Neural progenitor cell (in vitro differentiated cells): ENCODE measurements around the gene SMIM35. TPM values are rescaled to one million over a fixed set of nuclear protein-coding genes. Genes with fewer than 3 reads are reported as not detected.

ENCODE experiments used
- DNase-seq: peaks from one replicate; pipeline ENCODE4 v3.0.0-alpha.2; 2016; ENCODE audit warnings: low spot score
- H2AFZ ChIP-seq: fragments of 200-600 bp; sonication (generic); replicated peaks from 2 replicates; pipeline ENCODE4 v1.6.1; 2016; ENCODE audit warnings: antibody characterized with exemption
- H3F3A ChIP-seq: fragments of 200-600 bp; sonication (generic); 2 replicates; pipeline ENCODE4 v1.6.1; 2016; ENCODE audit warnings: antibody characterized with exemption, low read depth
- H3K27ac ChIP-seq: fragments of 200-600 bp; sonication (generic); 2 replicates; pipeline ENCODE4 v1.5.1; 2016; ENCODE audit warnings: mild to moderate bottlenecking
- H3K27me3 ChIP-seq: fragments of 200-600 bp; sonication (generic); 2 replicates; pipeline ENCODE4 v1.6.1; 2016; ENCODE audit warnings: mild to moderate bottlenecking, moderate library complexity
- H3K36me3 ChIP-seq: fragments of 200-600 bp; sonication (generic); 2 replicates; pipeline ENCODE4 v1.5.1; 2016
- H3K4me1 ChIP-seq: fragments of 200-600 bp; sonication (generic); 2 replicates; pipeline ENCODE4 v1.6.1; 2016; ENCODE audit warnings: mixed run types
- H3K4me2 ChIP-seq: fragments of 200-600 bp; sonication (generic); 2 replicates; pipeline ENCODE4 v1.6.1; 2016
- H3K4me3 ChIP-seq: fragments of 200-600 bp; sonication (generic); 2 replicates; pipeline ENCODE4 v1.5.1; 2016
- H3K79me2 ChIP-seq: fragments of 200-600 bp; sonication (generic); 2 replicates; pipeline ENCODE4 v1.6.1; 2016; ENCODE audit warnings: low read depth
- H3K9ac ChIP-seq: fragments of 200-600 bp; sonication (generic); 2 replicates; pipeline ENCODE4 v1.6.1; 2016
- H3K9me3 ChIP-seq: fragments of 200-600 bp; sonication (generic); 2 replicates; pipeline ENCODE4 v1.5.1; 2016; ENCODE audit warnings: low read depth
- H4K20me1 ChIP-seq: fragments of 200-600 bp; sonication (generic); 2 replicates; pipeline ENCODE4 v1.6.1; 2016; ENCODE audit warnings: low read depth
- H3K27ac Mint-ChIP-seq: 3 replicates; pipeline ENCODE4 v1.8.0; 2021; ENCODE audit warnings: mixed read lengths
- H3K27me3 Mint-ChIP-seq: 2 replicates; pipeline ENCODE4 v1.8.0; 2022; ENCODE audit warnings: low read depth, mild to moderate bottlenecking, inconsistent platforms, moderate library complexity, mixed read lengths; ENCODE audit not compliant: insufficient read depth
- H3K36me3 Mint-ChIP-seq: 3 replicates; pipeline ENCODE4 v1.8.0; 2021; ENCODE audit warnings: mixed read lengths
- H3K4me1 Mint-ChIP-seq: 3 replicates; pipeline ENCODE4 v1.8.0; 2021; ENCODE audit warnings: mixed read lengths
- H3K4me3 Mint-ChIP-seq: 3 replicates; pipeline ENCODE4 v1.8.0; 2021; ENCODE audit warnings: mild to moderate bottlenecking, moderate library complexity, mixed read lengths
- H3K9me3 Mint-ChIP-seq: 3 replicates; pipeline ENCODE4 v1.8.0; 2020; ENCODE audit warnings: mixed read lengths
- EZH2 ChIP-seq: fragments of 200-600 bp; sonication (generic); IDR thresholded peaks from 2 replicates; pipeline ENCODE4 v1.6.1; 2017; ENCODE audit warnings: antibody characterized with exemption, mild to moderate bottlenecking, moderate library complexity
- EZH2phosphoT487 ChIP-seq: fragments of 200-600 bp; sonication (generic); IDR thresholded peaks from 2 replicates; pipeline ENCODE4 v1.6.1; 2017; ENCODE audit warnings: antibody characterized with exemption
- total RNA-seq: library from RNA; depleted of rRNA; stranded (reverse); fragments of >200 nt; gene quantifications from 2 replicates; pipeline ENCODE4 v1.2.3, GENCODE V29; 2015; ENCODE audit warnings: low replicate concordance
- TF ChIP-seq, protein P1 (sequence below): fragments of 200-600 bp; sonication (generic); IDR thresholded peaks from 2 replicates; pipeline ENCODE4 v1.5.1; 2017; ENCODE audit warnings: antibody characterized with exemption, mild to moderate bottlenecking

Gene SMIM35
- total RNA-seq, 1 donor from 2014 or later, result not detected

GRCh38 chr11:118000850-118001228 lies 85.9 kb downstream of the SMIM35 start:
- TF ChIP-seq, protein P1, sequence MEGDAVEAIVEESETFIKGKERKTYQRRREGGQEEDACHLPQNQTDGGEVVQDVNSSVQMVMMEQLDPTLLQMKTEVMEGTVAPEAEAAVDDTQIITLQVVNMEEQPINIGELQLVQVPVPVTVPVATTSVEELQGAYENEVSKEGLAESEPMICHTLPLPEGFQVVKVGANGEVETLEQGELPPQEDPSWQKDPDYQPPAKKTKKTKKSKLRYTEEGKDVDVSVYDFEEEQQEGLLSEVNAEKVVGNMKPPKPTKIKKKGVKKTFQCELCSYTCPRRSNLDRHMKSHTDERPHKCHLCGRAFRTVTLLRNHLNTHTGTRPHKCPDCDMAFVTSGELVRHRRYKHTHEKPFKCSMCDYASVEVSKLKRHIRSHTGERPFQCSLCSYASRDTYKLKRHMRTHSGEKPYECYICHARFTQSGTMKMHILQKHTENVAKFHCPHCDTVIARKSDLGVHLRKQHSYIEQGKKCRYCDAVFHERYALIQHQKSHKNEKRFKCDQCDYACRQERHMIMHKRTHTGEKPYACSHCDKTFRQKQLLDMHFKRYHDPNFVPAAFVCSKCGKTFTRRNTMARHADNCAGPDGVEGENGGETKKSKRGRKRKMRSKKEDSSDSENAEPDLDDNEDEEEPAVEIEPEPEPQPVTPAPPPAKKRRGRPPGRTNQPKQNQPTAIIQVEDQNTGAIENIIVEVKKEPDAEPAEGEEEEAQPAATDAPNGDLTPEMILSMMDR, result no peak
- TF ChIP-seq EZH2phosphoT487, result no peak
- TF ChIP-seq EZH2, result no peak
- no peak overlapping the region for H3K9ac ChIP-seq
- Mint-ChIP-seq H3K36me3 (no peaks in the 10 kb centered on the region), H3K27me3 (peaks cover 5% of the 10 kb centered on the region), H3K4me3 (no peak overlapping the region), H3K4me1 (peaks cover 9% of the 10 kb centered on the region), H3K9me3 (peaks cover 2% of the 10 kb centered on the region), H3K27ac (no peak overlapping the region)
- H3K27me3 ChIP-seq, result peaks cover 14% of the 10 kb centered on the region
- no peaks in the 10 kb centered on the region for H3K9me3 ChIP-seq
- H2AFZ ChIP-seq, result no peak overlapping the region
- H3K36me3 ChIP-seq, result no peaks in the 10 kb centered on the region
- no peak overlapping the region for H3K4me2 ChIP-seq
- H3K4me1 ChIP-seq, result peaks cover 13% of the 10 kb centered on the region
- no peak overlapping the region for H3K4me3 ChIP-seq
- H3K79me2 ChIP-seq, result no peaks in the 10 kb centered on the region
- H3K27ac ChIP-seq, result no peak overlapping the region
- H3F3A ChIP-seq, result peaks cover 18% of the 10 kb centered on the region
- DNase-seq, result no peak
- H4K20me1 ChIP-seq, result no peaks in the 10 kb centered on the region

DNA sequence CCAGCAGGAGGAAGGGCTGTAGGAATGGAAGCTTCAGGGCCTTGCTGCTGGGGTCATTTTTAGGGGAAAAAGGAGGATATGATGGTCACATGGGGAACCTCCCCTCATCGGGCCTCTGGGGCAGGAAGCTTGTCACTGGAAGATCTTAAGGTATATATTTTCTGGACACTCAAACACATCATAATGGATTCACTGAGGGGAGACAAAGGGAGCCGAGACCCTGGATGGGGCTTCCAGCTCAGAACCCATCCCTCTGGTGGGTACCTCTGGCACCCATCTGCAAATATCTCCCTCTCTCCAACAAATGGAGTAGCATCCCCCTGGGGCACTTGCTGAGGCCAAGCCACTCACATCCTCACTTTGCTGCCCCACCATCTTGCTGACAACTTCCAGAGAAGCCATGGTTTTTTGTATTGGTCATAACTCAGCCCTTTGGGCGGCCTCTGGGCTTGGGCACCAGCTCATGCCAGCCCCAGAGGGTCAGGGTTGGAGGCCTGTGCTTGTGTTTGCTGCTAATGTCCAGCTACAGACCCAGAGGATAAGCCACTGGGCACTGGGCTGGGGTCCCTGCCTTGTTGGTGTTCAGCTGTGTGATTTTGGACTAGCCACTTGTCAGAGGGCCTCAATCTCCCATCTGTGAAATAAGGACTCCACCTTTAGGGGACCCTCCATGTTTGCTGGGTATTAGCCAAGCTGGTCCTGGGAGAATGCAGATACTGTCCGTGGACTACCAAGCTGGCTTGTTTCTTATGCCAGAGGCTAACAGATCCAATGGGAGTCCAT lies 86.5 kb downstream of the SMIM35 start:
- no peak overlapping the region for H2AFZ ChIP-seq
- TF ChIP-seq EZH2phosphoT487 (no peak), EZH2 (no peak)
- TF ChIP-seq, protein P1, result no peak
- H3K27me3 ChIP-seq, result peaks cover 14% of the 10 kb centered on the region
- Mint-ChIP-seq H3K4me3 (no peak overlapping the region), H3K4me1 (peaks cover 9% of the 10 kb centered on the region), H3K36me3 (no peaks in the 10 kb centered on the region), H3K27me3 (peaks cover 7% of the 10 kb centered on the region), H3K9me3 (peaks cover 2% of the 10 kb centered on the region), H3K27ac (no peak overlapping the region)
- H3K36me3 ChIP-seq, result no peaks in the 10 kb centered on the region
- H3F3A ChIP-seq, result peaks cover 18% of the 10 kb centered on the region
- no peak overlapping the region for H3K4me3 ChIP-seq
- H3K27ac ChIP-seq, result no peak overlapping the region
- no peak overlapping the region for H3K9ac ChIP-seq
- H3K9me3 ChIP-seq, result no peaks in the 10 kb centered on the region
- H3K79me2 ChIP-seq, result no peaks in the 10 kb centered on the region
- H3K4me2 ChIP-seq, result no peak overlapping the region
- H4K20me1 ChIP-seq, result no peaks in the 10 kb centered on the region
- no peak for DNase-seq
- H3K4me1 ChIP-seq, result peaks cover 13% of the 10 kb centered on the region

- H3K9ac ChIP-seq, result no peak overlapping the region
- TF ChIP-seq EZH2phosphoT487 (no peak), EZH2 (no peak)
- TF ChIP-seq, protein P1, result no peak
- H3K36me3 ChIP-seq, result no peaks in the 10 kb centered on the region
- peaks cover 9% of the 10 kb centered on the region for H3K27me3 Mint-ChIP-seq
- peaks cover 9% of the 10 kb centered on the region for H3K4me1 Mint-ChIP-seq
- no peaks in the 10 kb centered on the region for H3K36me3 Mint-ChIP-seq
- H3K4me3 Mint-ChIP-seq, result no peak overlapping the region
- H3F3A ChIP-seq, result peaks cover 18% of the 10 kb centered on the region
- H3K27ac Mint-ChIP-seq, result no peak overlapping the region
- peaks cover 8% of the 10 kb centered on the region for H3K27me3 ChIP-seq
- no peak overlapping the region for H2AFZ ChIP-seq
- no peak overlapping the region for H3K4me3 ChIP-seq
- no peak overlapping the region for H3K27ac ChIP-seq
- H3K79me2 ChIP-seq, result no peaks in the 10 kb centered on the region
- no peak for DNase-seq
- no peaks in the 10 kb centered on the region for H3K9me3 ChIP-seq
- H3K4me2 ChIP-seq, result no peak overlapping the region
- peaks cover 2% of the 10 kb centered on the region for H3K9me3 Mint-ChIP-seq
- peaks cover 16% of the 10 kb centered on the region for H3K4me1 ChIP-seq
- no peaks in the 10 kb centered on the region for H4K20me1 ChIP-seq
Measured at GRCh38 chr11:117999354-117999993, 87.3 kb downstream of the SMIM35 start.
